GM23248 (cell line): ENCODE measurements around the gene ZBTB4. TPM values are rescaled to one million over a fixed set of nuclear protein-coding genes. Genes with fewer than 3 reads are reported as not detected.
"Not testable (repeated sequence)": the region's sequence is repeated elsewhere in the genome, so short reads cannot be mapped to it uniquely, and the experiment has no call there.

Source experiments
- DNase-seq: peaks from one replicate; pipeline ENCODE4 v3.0.0-alpha.2; 2015
- H2AFZ ChIP-seq: fragments of 200-600 bp; sonication (generic); 2 replicates; pipeline ENCODE4 v1.6.1; 2016; ENCODE audit warnings: antibody characterized with exemption
- H3F3A ChIP-seq: fragments of 200-600 bp; sonication (generic); 2 replicates; pipeline ENCODE4 v1.6.1; 2016; ENCODE audit warnings: mild to moderate bottlenecking, antibody characterized with exemption, mixed run types; ENCODE audit not compliant: insufficient read depth
- H3K27ac ChIP-seq: fragments of 200-600 bp; sonication (generic); 2 replicates; pipeline ENCODE4 v1.5.1; 2016; ENCODE audit warnings: mild to moderate bottlenecking
- H3K27me3 ChIP-seq: fragments of 200-600 bp; sonication (generic); replicated peaks from 2 replicates; pipeline ENCODE4 v1.6.1; 2016; ENCODE audit warnings: mild to moderate bottlenecking; ENCODE audit not compliant: insufficient read depth
- H3K36me3 ChIP-seq: fragments of 200-600 bp; sonication (generic); 2 replicates; pipeline ENCODE4 v1.6.1; 2016; ENCODE audit warnings: low read depth, mild to moderate bottlenecking
- H3K4me1 ChIP-seq: fragments of 200-600 bp; sonication (generic); 2 replicates; pipeline ENCODE4 v1.6.1; 2016; ENCODE audit warnings: mild to moderate bottlenecking; ENCODE audit not compliant: insufficient read depth
- H3K4me2 ChIP-seq: fragments of 200-600 bp; sonication (generic); one replicate; pipeline ENCODE4 v1.6.1; 2016; ENCODE audit warnings: mild to moderate bottlenecking; ENCODE audit not compliant: unreplicated experiment
- H3K4me3 ChIP-seq: fragments of 200-600 bp; sonication (generic); 2 replicates; pipeline ENCODE4 v1.5.1; 2016; ENCODE audit warnings: mild to moderate bottlenecking
- H3K79me2 ChIP-seq: fragments of 200-600 bp; sonication (generic); 2 replicates; pipeline ENCODE4 v1.6.1; 2016; ENCODE audit warnings: mild to moderate bottlenecking; ENCODE audit not compliant: insufficient read depth
- H3K9ac ChIP-seq: fragments of 200-600 bp; sonication (generic); 2 replicates; pipeline ENCODE4 v1.6.1; 2016; ENCODE audit warnings: mild to moderate bottlenecking
- H3K9me2 ChIP-seq: fragments of 200-600 bp; sonication (generic); 2 replicates; pipeline ENCODE4 v1.6.1; 2016; ENCODE audit warnings: mixed run types, mild to moderate bottlenecking, moderate library complexity; ENCODE audit not compliant: insufficient read depth
- H3K9me3 ChIP-seq: fragments of 200-600 bp; sonication (generic); one replicate; pipeline ENCODE4 v1.6.1; 2017; ENCODE audit warnings: low read depth
- H4K20me1 ChIP-seq: fragments of 200-600 bp; sonication (generic); 2 replicates; pipeline ENCODE4 v1.6.0; 2016; ENCODE audit not compliant: insufficient read depth
- EZH2 ChIP-seq: fragments of 200-600 bp; sonication (generic); IDR thresholded peaks from 2 replicates; pipeline ENCODE4 v1.6.1; 2018; ENCODE audit warnings: antibody characterized with exemption, mild to moderate bottlenecking; ENCODE audit not compliant: insufficient read depth, poor library complexity, severe bottlenecking
- EZH2phosphoT487 ChIP-seq: fragments of 200-600 bp; sonication (generic); IDR thresholded peaks from 2 replicates; pipeline ENCODE4 v1.6.1; 2018; ENCODE audit warnings: antibody characterized with exemption, moderate library complexity, mild to moderate bottlenecking, low read depth; ENCODE audit not compliant: insufficient read depth
- WGBS, 2 experiments: methylation state at CpG; one replicate each; pipeline ENCODE4 v1.1.6; 2015 to 2017; ENCODE audit warnings: low lambda C conversion rate in 2 of 2, low coverage in 1 of 2; ENCODE audit errors: missing lambda C conversion rate in 2 of 2; 5-methylcytosine and 5-hydroxymethylcytosine counted together
- in situ Hi-C: fragments of 300-500 bp; cut with MboI; formaldehyde crosslinking; loops from 2 replicates; pipeline ENCODE4 v1.15.0; 2020
- polyA plus RNA-seq: library from polyadenylated mRNA; unstranded; fragments of >200 nt; fragmentation: Nextera tagmentation; extraction: Ambion mirVana; gene quantifications from 2 replicates; pipeline ENCODE4 v1.2.1, GENCODE V29; 2016
- total RNA-seq: library from RNA; depleted of rRNA; stranded (reverse); fragments of >200 nt; shearing (Covaris generic); gene quantifications from 2 replicates; pipeline ENCODE4 v1.2.3, GENCODE V29; 2014

ZBTB4 gene
- total and polyA plus RNA-seq, 2 experiments from 2014 or later: 17.7 to 32.9 TPM

- Histone ChIP-seq H4K20me1 (peaks cover 5% of the 10 kb centered on the region; the same call in 1 of the 2 replicates), H3F3A (peaks cover 47% of the 10 kb centered on the region), H3K4me3 (peak overlapping the region; percentile 79; the same call in 1 of the 2 replicates), H2AFZ (no peak overlapping the region), H3K4me2 (peak overlapping the region; percentile 98), H3K9me2 (no peaks in the 10 kb centered on the region), H3K27ac (peak overlapping the region; percentile 99), H3K4me1 (peaks cover 31% of the 10 kb centered on the region), H3K79me2 (peaks cover 97% of the 10 kb centered on the region), H3K36me3 (no peaks in the 10 kb centered on the region), H3K27me3 (no peaks in the 10 kb centered on the region), H3K9ac (peak overlapping the region; percentile 99), H3K9me3 (no peaks in the 10 kb centered on the region)
- peak; percentile 82 for DNase-seq
- in situ Hi-C loops: no loop called here
- TF ChIP-seq EZH2phosphoT487 (no peak), EZH2 (no peak)
- WGBS, 2 experiments: 21 to 24% methylated on average over 3 of the region's 3 CpGs
Measured at GRCh38 chr17:7476494-7476893, 2.9 kb downstream of the ZBTB4 start.

- DNase-seq: peak; percentile 92
- Histone ChIP-seq H3K27ac (peak overlapping the region; percentile 99), H3F3A (peaks cover 47% of the 10 kb centered on the region), H3K36me3 (no peaks in the 10 kb centered on the region), H3K79me2 (peaks cover 97% of the 10 kb centered on the region), H3K4me2 (peak overlapping the region; percentile 98), H3K9me3 (no peaks in the 10 kb centered on the region), H3K27me3 (no peaks in the 10 kb centered on the region), H3K4me1 (peaks cover 31% of the 10 kb centered on the region), H2AFZ (no peak overlapping the region), H3K9me2 (no peaks in the 10 kb centered on the region), H4K20me1 (peaks cover 5% of the 10 kb centered on the region; the same call in 1 of the 2 replicates), H3K4me3 (no peak overlapping the region), H3K9ac (peak overlapping the region; percentile 99)
- in situ Hi-C loops: no loop called here
- WGBS, 2 experiments: 30% methylated on average over 15 of the region's 15 CpGs
- TF ChIP-seq EZH2 (no peak), EZH2phosphoT487 (no peak)
Measured at GRCh38 chr17:7475764-7476422, 3.5 kb downstream of the ZBTB4 start.

- H3K79me2 ChIP-seq: peaks cover 97% of the 10 kb centered on the region
- H3K9ac ChIP-seq, H3K9me3 ChIP-seq, H4K20me1 ChIP-seq, in situ Hi-C loops, H3K36me3 ChIP-seq, H3K9me2 ChIP-seq, DNase-seq, H3K27me3 ChIP-seq, H3K4me2 ChIP-seq, H3K4me3 ChIP-seq, H2AFZ ChIP-seq: not testable (repeated sequence)
- peaks cover 27% of the 10 kb centered on the region for H3K4me1 ChIP-seq
- 92 to 96% methylated on average over 8 of the region's 8 CpGs for WGBS, 2 experiments
- peak overlapping the region; percentile 99; the same call in 1 of the 2 replicates for H3K27ac ChIP-seq
- peaks cover 42% of the 10 kb centered on the region for H3F3A ChIP-seq
Measured at GRCh38 chr17:7474767-7475166, 4.7 kb downstream of the ZBTB4 start.

GRCh38 chr17:7471729-7472128 is 7.7 kb downstream of the ZBTB4 start:
- DNase-seq: no peak
- H2AFZ ChIP-seq: no peak overlapping the region
- H3K9me3 ChIP-seq: no peaks in the 10 kb centered on the region
- no peaks in the 10 kb centered on the region for H3K27me3 ChIP-seq
- H3K9ac ChIP-seq: no peak overlapping the region
- in situ Hi-C loops: no loop called here
- WGBS, 2 experiments: 90 to 100% methylated on average over 2 of the region's 2 CpGs
- peaks cover 5% of the 10 kb centered on the region; the same call in 1 of the 2 replicates for H4K20me1 ChIP-seq
- H3K9me2 ChIP-seq: no peaks in the 10 kb centered on the region
- peaks cover 100% of the 10 kb centered on the region for H3K79me2 ChIP-seq
- H3K27ac ChIP-seq: no peak overlapping the region
- no peaks in the 10 kb centered on the region for H3K36me3 ChIP-seq
- TF ChIP-seq EZH2phosphoT487: no peak
- no peak for TF ChIP-seq EZH2
- H3K4me1 ChIP-seq: peaks cover 19% of the 10 kb centered on the region
- H3K4me2 ChIP-seq: no peak overlapping the region
- H3K4me3 ChIP-seq: no peak overlapping the region
- H3F3A ChIP-seq: peaks cover 22% of the 10 kb centered on the region

- H3K36me3 ChIP-seq, in situ Hi-C loops, H3K27me3 ChIP-seq, H3K9me2 ChIP-seq, H3K9me3 ChIP-seq, H3K9ac ChIP-seq, DNase-seq, H3K4me3 ChIP-seq, H3K4me1 ChIP-seq, H3K4me2 ChIP-seq, H4K20me1 ChIP-seq, H3K27ac ChIP-seq, H2AFZ ChIP-seq: not testable (repeated sequence)
- WGBS, 2 experiments: 80% methylated on average over 8 of the region's 8 CpGs
- Histone ChIP-seq H3K79me2 (peaks cover 100% of the 10 kb centered on the region), H3F3A (peaks cover 12% of the 10 kb centered on the region)
Measured at GRCh38 chr17:7470457-7470973, 8.9 kb downstream of the ZBTB4 start.

GRCh38 chr17:7469843-7470242 is 9.6 kb downstream of the ZBTB4 start:
- H3K4me1 ChIP-seq, H3F3A ChIP-seq, DNase-seq, H3K27me3 ChIP-seq, H3K9me2 ChIP-seq, H2AFZ ChIP-seq, H3K4me3 ChIP-seq, H3K9me3 ChIP-seq, H3K4me2 ChIP-seq, H4K20me1 ChIP-seq, in situ Hi-C loops, H3K9ac ChIP-seq, H3K36me3 ChIP-seq, H3K27ac ChIP-seq: not testable (repeated sequence)
- peaks cover 98% of the 10 kb centered on the region for H3K79me2 ChIP-seq
- WGBS, 2 experiments: 88% methylated on average over 12 of the region's 12 CpGs
